HUDEP-2 (cell line): ENCODE measurements around the gene FBXO31.

Source experiments
- DNase-seq, 76 experiments: peaks; one replicate each; lab custom pipeline; 2025; ENCODE audit not compliant: unreplicated experiment in 76 of 76; lab: John Stamatoyannopoulos, UW

Gene FBXO31

GRCh38 chr16:87331241-87331801 lies 52.3 kb downstream of the FBXO31 start:
- DNase-seq = no peak

GRCh38 chr16:87330646-87331045 lies 52.9 kb downstream of the FBXO31 start:
- DNase-seq = no peak

DNA sequence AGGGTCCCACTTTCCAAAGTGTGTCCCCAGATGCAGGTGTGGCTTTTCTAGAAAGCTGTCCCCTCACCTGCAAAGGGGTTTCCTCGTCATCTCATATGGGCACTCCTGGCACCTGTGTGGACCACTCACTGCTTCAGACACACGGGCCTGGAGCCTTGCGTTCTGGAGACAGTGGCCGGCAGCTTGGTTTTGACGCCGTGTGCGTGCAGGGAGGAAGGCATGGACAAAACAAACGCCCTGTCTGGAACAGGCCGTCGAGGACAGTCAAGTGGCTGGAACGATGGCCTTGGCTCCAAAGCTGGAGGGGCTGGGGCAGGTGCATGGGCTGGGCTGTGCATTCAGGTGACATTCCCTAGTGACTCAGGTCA lies 53.3 kb downstream of the FBXO31 start:
- DNase-seq = no peak

GRCh38 chr16:87329436-87330256 lies 53.9 kb downstream of the FBXO31 start:
- no peak for DNase-seq

DNA sequence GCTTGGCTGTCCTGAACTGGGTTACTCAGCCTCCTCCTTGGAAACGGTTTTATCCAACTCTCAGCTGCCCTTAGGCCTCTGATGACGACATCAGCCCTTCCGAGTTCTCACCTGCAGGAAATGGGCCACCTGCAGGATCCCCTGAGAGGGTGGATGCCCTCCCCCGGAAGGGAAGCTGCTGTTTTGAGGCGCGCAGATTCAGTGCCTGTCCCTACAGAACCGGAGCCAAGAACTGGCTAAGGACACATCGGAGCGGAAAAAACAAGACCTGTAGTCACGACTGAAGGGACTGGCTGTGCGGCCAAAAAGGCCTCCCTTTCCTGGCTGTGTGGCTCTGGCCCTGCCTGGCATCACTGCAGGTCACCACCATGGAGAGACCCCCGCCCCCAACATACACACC lies 54.7 kb downstream of the FBXO31 start:
- no peak for DNase-seq

DNA sequence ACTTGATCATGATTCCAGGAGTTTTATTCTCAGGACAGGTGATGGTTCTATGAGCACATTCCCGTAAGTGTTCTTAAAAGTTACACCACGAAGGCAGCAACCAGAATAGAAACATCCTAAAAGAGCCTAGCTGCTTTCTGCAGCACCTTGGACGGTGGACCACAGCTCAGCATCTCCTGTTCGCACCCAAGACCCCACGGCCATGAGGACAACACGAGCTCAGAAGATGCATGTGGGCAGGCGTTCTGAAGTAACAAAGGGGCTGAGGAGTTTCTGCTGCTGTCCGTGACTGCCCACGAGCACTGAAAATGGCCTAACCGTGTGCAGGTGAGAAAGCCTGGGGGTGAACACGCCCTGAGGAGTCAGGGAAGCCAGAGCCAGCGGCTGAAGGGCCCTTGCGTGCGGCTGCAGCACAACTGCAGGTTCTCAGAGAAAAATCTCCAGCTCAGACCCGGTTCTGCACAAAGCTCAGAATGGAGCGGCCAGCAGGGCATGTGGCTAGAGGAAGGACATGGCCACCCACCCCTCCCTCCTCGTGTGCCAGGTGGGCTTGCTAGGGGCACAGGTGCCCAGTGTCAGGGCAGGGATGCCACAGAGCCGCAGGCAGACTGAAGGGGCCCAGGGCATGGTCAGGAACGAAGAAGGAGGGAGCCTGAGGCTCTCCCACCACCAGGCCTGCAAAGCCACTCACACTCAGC lies 55.6 kb downstream of the FBXO31 start:
- DNase-seq = no peak

DNA sequence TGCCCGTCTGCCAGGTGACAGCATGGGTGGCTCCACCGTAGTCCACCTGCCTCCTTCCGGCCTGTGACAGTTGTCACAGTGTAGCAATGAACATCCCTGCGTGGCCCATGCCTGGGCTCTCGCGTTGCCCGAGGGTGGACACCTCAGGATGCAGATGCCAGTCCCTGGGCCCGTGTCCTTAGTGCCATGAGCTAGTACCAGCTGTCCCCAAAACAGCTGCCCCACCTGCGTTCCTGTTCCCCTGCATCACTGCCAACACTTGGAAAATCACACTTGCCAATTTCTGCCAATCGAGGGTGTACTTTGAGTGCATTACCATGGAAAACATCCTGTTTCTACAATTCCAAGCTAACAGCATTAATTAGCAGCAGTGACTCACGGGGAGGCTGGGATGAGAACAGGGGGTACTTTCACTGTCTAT lies 57.4 kb downstream of the FBXO31 start:
- DNase-seq = no peak

DNA sequence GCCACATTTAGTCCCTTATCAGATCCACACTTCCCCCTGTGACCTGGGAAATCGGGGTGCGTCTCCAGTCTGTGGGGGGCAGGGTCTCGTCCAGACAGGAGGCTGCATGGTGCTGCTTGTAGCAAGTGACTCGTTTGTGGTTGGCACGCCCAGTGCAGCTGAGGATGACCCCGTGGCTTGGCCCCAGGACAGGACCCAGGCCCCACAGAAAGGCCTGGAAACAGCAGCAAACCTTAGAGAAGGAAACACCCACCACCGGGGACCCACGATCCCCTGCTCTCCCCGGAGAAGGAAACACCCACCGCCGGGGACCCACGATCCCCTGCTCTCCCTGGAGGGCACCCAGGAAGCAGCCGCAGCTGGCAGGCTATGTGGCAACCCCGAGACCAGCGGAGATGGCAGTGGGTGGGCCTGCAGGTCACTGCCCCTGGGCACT lies 58.1 kb downstream of the FBXO31 start:
- peak in 1 of 76 experiments; percentile 13 for DNase-seq

DNA sequence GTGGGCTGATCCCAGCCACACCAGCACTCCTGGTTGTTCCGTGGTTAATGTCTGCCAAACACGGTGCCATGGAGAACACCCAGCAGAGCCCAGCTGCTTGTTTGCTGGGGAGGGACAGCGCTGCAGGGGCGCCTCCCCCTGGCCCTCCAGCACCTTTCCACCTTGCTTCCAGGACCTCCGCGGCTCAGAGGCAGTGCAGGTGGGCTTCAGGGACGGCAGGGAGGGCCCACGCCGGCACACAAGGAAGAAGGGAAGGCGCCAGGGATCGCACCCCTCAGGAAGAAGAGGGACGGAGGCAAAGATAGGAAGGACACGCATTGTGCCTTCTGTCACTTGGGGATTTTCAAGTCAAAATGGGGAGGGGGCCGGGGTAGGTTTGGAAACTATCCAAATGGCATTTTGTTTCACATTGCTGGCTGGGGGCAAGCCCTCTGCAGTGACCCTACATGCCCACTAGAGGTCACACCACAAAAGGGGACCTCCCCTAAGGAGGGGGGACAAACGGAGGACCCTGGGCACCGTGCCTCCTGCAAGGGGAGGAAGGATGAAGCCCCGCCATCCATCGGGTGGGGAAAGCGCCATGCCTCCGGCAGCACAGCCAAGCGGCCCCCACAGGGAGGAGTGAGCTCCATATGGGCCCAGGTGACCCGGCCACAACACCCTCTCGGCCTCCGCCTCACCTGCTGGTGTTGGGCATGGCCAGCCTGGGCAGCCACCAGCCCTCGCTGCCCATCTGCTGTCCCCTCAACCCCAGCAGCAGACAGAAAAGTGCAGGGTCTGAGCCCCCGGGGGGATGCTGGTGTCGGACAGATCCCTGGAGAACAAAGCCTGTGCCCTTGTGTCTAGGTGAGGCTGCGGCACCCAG lies 58.9 kb downstream of the FBXO31 start:
- DNase-seq = peak in 13 of 76 experiments; percentile 11 to 37 (median 13)

DNA sequence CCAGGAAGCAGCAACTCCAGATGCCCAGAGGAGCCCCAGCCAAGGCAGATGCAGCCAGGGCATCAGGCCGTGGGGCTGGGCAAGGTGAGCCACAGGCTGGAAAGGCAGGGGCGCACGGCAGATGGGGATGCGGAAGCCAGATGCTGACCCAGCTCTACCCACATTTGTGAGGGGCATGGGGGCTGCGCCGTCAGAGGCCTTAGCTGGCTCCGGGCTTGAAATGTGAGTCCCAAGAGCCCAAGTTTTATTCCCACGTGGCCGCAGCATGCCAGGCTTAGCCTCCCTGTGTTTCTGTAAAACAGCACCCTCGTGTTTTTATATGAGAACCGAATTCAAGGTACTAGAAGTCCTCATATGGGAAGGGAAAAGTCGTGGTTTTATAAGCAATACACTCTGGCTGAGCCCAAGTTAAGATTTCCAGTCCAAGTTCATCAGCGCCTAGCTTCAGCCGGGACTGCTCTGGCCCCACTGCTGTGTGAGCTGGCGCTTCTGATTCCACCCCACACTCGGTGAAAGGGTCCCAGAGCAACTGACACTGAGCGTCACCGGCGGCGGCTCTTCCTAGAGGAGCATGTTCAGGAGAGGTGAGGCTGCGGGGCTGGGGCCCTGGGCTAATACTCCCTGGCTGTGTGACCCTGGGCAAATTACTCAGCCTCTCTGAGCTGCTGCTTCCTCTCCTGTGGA lies 59.7 kb downstream of the FBXO31 start:
- DNase-seq = no peak

DNA sequence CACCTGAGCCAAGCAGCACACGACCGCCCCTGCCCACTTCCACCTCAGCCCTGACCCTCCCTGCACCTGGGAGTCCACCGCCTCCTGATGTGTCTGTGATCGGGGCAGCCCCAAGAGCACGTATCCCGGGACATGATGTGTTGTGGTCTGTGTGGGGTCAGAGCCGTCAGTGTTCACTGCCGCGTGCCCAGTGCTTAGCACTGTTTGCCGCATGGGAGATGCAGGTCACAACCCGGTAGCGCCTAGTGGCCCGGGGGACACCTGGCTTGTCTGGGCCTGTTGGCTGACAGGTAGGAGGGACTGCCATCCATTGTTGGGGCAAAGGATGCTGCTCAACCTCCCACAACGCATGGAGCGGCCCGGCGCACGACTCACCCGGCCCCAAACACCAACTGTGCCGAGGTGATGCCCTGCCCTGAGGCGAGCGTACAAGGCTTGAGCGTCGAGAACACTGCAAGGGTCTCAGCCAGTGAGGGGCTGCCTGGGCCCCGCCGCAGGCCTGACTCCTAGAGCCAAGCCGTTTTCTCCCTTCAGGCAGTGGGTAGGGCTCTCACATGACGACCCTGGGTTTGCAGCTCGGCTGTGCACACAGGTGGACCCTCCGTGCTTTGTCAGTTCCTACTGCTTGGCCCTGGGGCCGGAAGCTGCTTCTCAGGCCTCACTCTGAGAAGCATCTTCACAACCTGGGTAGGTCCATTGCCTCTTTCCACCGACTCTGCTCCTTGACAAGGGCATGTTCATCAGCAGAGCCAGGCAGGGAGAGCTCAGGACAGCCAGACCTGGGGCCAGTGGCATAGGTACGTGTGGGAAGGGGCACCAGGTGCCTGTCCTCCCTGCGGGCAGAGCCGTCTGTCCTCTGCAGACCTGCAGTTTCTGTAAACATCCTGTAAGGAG lies 60.5 kb downstream of the FBXO31 start:
- DNase-seq = no peak

GRCh38 chr16:87322360-87322759 lies 61.2 kb downstream of the FBXO31 start:
- DNase-seq = no peak

- DNase-seq = no peak
Measured at GRCh38 chr16:87321336-87322107, 62.1 kb downstream of the FBXO31 start.

- DNase-seq = no peak
Measured at GRCh38 chr16:87320510-87321227, 62.9 kb downstream of the FBXO31 start.

DNA sequence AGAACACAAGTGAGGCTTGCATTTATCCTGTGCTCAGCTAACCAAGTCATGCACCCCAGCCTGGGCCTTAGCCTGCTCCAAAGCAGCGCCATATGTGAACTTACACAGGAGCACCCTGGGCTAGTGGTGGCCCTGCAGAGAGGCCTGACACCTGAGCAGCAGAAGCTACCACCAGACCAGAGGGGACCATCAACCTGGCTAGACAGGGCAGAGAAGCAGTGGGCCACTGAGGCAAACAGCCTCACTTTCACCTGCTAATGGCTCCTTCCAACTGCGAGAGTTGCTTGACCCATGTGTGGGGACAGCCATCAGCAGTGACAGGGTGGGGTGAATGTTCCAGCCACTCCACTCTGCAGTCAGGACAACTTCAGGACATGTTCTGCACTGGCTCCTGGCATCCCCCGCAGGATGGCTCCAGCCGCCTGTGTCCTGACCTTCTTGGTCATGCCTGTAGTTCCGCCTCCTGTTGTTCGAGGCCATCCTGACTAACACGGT lies 63.5 kb downstream of the FBXO31 start:
- no peak for DNase-seq

GRCh38 chr16:87319011-87319410 lies 64.6 kb downstream of the FBXO31 start:
- no peak for DNase-seq

DNA sequence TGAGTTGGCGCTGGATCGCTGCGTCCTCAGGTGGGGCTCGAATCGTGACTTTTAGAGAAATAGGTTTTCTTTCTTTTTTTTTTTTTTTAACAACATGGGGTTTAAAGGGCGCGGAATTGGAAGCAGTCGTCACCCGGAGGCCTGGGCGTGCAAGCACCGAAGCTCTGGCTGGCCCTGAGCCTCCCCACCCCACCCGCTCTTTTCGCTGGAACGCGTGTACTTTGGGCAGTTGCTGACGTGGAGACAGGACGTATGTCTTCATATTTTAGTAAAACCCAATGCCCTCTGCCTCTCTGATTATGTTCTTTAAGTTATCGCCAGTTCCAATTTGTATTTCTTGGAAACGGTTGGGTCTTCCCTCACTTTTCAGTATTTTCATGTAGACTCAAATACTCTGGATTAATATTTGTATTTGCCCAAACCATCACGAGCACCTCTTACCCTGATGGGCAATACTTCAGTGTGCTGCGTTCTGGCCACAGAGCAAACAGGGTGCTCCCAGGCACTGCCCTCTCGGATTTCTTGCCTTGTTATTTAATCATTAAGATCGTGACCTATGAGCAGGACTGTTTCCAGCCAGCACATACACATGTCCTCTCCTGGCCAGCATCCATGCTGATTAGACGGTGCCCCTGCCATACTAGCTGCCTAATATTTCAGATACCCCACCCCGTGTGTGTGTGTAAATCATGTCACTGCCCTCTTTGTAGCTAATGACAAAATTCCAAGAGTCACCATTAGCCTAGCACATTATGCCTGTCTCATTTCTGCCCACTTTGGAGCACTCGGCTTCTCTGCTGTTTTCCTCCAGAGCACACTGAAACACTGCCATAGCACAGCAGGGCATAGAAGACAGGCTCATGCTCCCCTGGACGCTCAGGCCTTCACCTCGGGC lies 65.6 kb downstream of the FBXO31 start:
- DNase-seq = peak in 58 of 76 experiments; percentile 4 to 75 (median 44)
